ENCODE measurements around the gene ASXL2. TPM values are rescaled to one million over a fixed set of nuclear protein-coding genes. Genes with fewer than 3 reads are reported as not detected.

Gene ASXL2
- total and polyA plus RNA-seq, 4 donors = 2.4 to 29.0 (median 12.3) TPM

GRCh38 chr2:25867396-25868003 lies 10.8 kb downstream of the ASXL2 start:
- H3K9me3 ChIP-seq (ENCODE audit: control insufficient read depth in 4 of 4, insufficient read depth in 3 of 4, low read length in 3 of 4) = no peaks in the 10 kb centered on the region
- no peak for TF ChIP-seq CTCF (IDR thresholded peaks at IDR 0.05; ENCODE audit: control extremely low read depth, extremely low read depth)
- 77 to 86% methylated on average over 5 of the region's 5 CpGs for WGBS, 2 donors
- H3K36me3 ChIP-seq (ENCODE audit: control insufficient read depth in 4 of 4, insufficient read depth in 4 of 4, low read length in 4 of 4) = peaks cover 0 to 3% (median 2%) of the 10 kb centered on the region in 4 donors
- ATAC-seq (ENCODE audit: insufficient read depth, low FRiP score) (no peak), DNase-seq (no peak)
- no peak overlapping the region for H3K4me3 ChIP-seq
- no peak overlapping the region for H3K27ac ChIP-seq (ENCODE audit: low read depth in 1 of 2, low read length in 1 of 2)
- H3K9ac ChIP-seq (ENCODE audit: insufficient read depth in 1 of 2, low read length in 2 of 2) = no peak overlapping the region
- peaks cover 0 to 1% (median 0%) of the 10 kb centered on the region in 5 donors for H3K4me1 ChIP-seq (ENCODE audit: control insufficient read depth in 5 of 5, insufficient read depth in 5 of 5, low read length in 5 of 5)
- no peaks in the 10 kb centered on the region for H3K27me3 ChIP-seq (ENCODE audit: control insufficient read depth in 3 of 3, insufficient read depth in 3 of 3, low read length in 2 of 3)

- Histone ChIP-seq H3K9me3 (ENCODE audit: control insufficient read depth in 4 of 4, insufficient read depth in 3 of 4, low read length in 3 of 4) (no peaks in the 10 kb centered on the region), H3K27me3 (ENCODE audit: control insufficient read depth in 3 of 3, insufficient read depth in 3 of 3, low read length in 2 of 3) (no peaks in the 10 kb centered on the region), H3K36me3 (ENCODE audit: control insufficient read depth in 4 of 4, insufficient read depth in 4 of 4, low read length in 4 of 4) (peaks cover 0 to 3% (median 0%) of the 10 kb centered on the region in 4 donors), H3K9ac (ENCODE audit: insufficient read depth in 1 of 2, low read length in 2 of 2) (no peak overlapping the region), H3K4me3 (no peak overlapping the region), H3K4me1 (ENCODE audit: control insufficient read depth in 5 of 5, insufficient read depth in 5 of 5, low read length in 5 of 5) (peaks cover 0 to 5% (median 2%) of the 10 kb centered on the region in 5 donors), H3K27ac (ENCODE audit: low read depth in 1 of 2, low read length in 1 of 2) (no peak overlapping the region)
- WGBS, 2 donors = 96 to 98% methylated on average over 9 of the region's 9 CpGs
- ATAC-seq (ENCODE audit: insufficient read depth, low FRiP score) = no peak
- DNase-seq = no peak
- TF ChIP-seq CTCF (IDR thresholded peaks at IDR 0.05; ENCODE audit: control extremely low read depth, extremely low read depth) = no peak
Observed at GRCh38 chr2:25856377-25856776, 21.9 kb downstream of the ASXL2 start.

- Histone ChIP-seq H3K4me3 (no peak overlapping the region), H3K9ac (ENCODE audit: insufficient read depth in 1 of 2, low read length in 2 of 2) (no peak overlapping the region), H3K27me3 (ENCODE audit: control insufficient read depth in 3 of 3, insufficient read depth in 3 of 3, low read length in 2 of 3) (no peaks in the 10 kb centered on the region), H3K36me3 (ENCODE audit: control insufficient read depth in 4 of 4, insufficient read depth in 4 of 4, low read length in 4 of 4) (peaks cover 0 to 3% (median 0%) of the 10 kb centered on the region in 4 donors), H3K4me1 (ENCODE audit: control insufficient read depth in 5 of 5, insufficient read depth in 5 of 5, low read length in 5 of 5) (peaks cover 0 to 5% (median 2%) of the 10 kb centered on the region in 5 donors), H3K27ac (ENCODE audit: low read depth in 1 of 2, low read length in 1 of 2) (no peak overlapping the region), H3K9me3 (ENCODE audit: control insufficient read depth in 4 of 4, insufficient read depth in 3 of 4, low read length in 3 of 4) (no peaks in the 10 kb centered on the region)
- no peak for TF ChIP-seq CTCF (IDR thresholded peaks at IDR 0.05; ENCODE audit: control extremely low read depth, extremely low read depth)
- DNase-seq (no peak), ATAC-seq (ENCODE audit: insufficient read depth, low FRiP score) (no peak)
- WGBS, 2 donors = 96% methylated on average over 3 of the region's 3 CpGs
Observed at GRCh38 chr2:25855065-25855464, 23.2 kb downstream of the ASXL2 start.

GRCh38 chr2:25854613-25855012 lies 23.7 kb downstream of the ASXL2 start:
- no peak for ATAC-seq (ENCODE audit: insufficient read depth, low FRiP score)
- WGBS, 2 donors = 91 to 98% methylated on average over 2 of the region's 2 CpGs
- H3K4me3 ChIP-seq = no peak overlapping the region
- H3K4me1 ChIP-seq (ENCODE audit: control insufficient read depth in 5 of 5, insufficient read depth in 5 of 5, low read length in 5 of 5) = peaks cover 0 to 5% (median 2%) of the 10 kb centered on the region in 5 donors
- TF ChIP-seq CTCF (IDR thresholded peaks at IDR 0.05; ENCODE audit: control extremely low read depth, extremely low read depth) = no peak
- no peaks in the 10 kb centered on the region for H3K27me3 ChIP-seq (ENCODE audit: control insufficient read depth in 3 of 3, insufficient read depth in 3 of 3, low read length in 2 of 3)
- H3K9ac ChIP-seq (ENCODE audit: insufficient read depth in 1 of 2, low read length in 2 of 2) = no peak overlapping the region
- DNase-seq = no peak
- H3K36me3 ChIP-seq (ENCODE audit: control insufficient read depth in 4 of 4, insufficient read depth in 4 of 4, low read length in 4 of 4) = peaks cover 0 to 3% (median 0%) of the 10 kb centered on the region in 4 donors
- H3K9me3 ChIP-seq (ENCODE audit: control insufficient read depth in 4 of 4, insufficient read depth in 3 of 4, low read length in 3 of 4) = no peaks in the 10 kb centered on the region
- no peak overlapping the region for H3K27ac ChIP-seq (ENCODE audit: low read depth in 1 of 2, low read length in 1 of 2)
